Retina (tissue), 1 donor: ENCODE data around the gene ZFAND3.
A peak's percentile ranks its signal among the peaks of the same experiment; 100 is the strongest.
"Not testable (repeated sequence)": the region's sequence is repeated elsewhere in the genome, so short reads cannot be mapped to it uniquely, and the experiment has no call there.

ENCODE experiments used
- DNase-seq: peaks from one replicate; pipeline ENCODE4 v3.0.0-alpha.2; 2016

The ZFAND3 gene

GRCh38 chr6:38103921-38104320 lies 284.4 kb downstream of the ZFAND3 start:
- no peak for DNase-seq

- no peak for DNase-seq
These were observed 285.5 kb downstream of the ZFAND3 start for GRCh38 chr6:38105066-38105465.

- no peak for DNase-seq
These were observed 287.5 kb downstream of the ZFAND3 start for GRCh38 chr6:38107073-38107472.

GRCh38 chr6:38110481-38110971 lies 291.0 kb downstream of the ZFAND3 start:
- DNase-seq, result peak; percentile 58

- no peak for DNase-seq
These were observed 292.7 kb downstream of the ZFAND3 start for GRCh38 chr6:38112181-38112580.

GRCh38 chr6:38113825-38114576 lies 294.5 kb downstream of the ZFAND3 start:
- no peak for DNase-seq

GRCh38 chr6:38114976-38115625 lies 295.6 kb downstream of the ZFAND3 start:
- DNase-seq, result no peak

- no peak for DNase-seq
These were observed 296.1 kb downstream of the ZFAND3 start for GRCh38 chr6:38115626-38116008.

- no peak for DNase-seq
These were observed 296.7 kb downstream of the ZFAND3 start for GRCh38 chr6:38116248-38116647.

- no peak for DNase-seq
These were observed 297.8 kb downstream of the ZFAND3 start for GRCh38 chr6:38117281-38117680.

GRCh38 chr6:38118791-38119365 lies 299.4 kb downstream of the ZFAND3 start:
- no peak for DNase-seq

- DNase-seq, result no peak
These were observed 300.0 kb downstream of the ZFAND3 start for GRCh38 chr6:38119516-38119915.

GRCh38 chr6:38124224-38124926 lies 304.8 kb downstream of the ZFAND3 start:
- not testable (repeated sequence) for DNase-seq

GRCh38 chr6:38127284-38127683 lies 307.8 kb downstream of the ZFAND3 start:
- DNase-seq, result no peak

GRCh38 chr6:38131527-38131965 lies 312.0 kb downstream of the ZFAND3 start:
- DNase-seq, result no peak

GRCh38 chr6:38133932-38134703 lies 314.6 kb downstream of the ZFAND3 start:
- no peak for DNase-seq

GRCh38 chr6:38134704-38135088 lies 315.2 kb downstream of the ZFAND3 start:
- DNase-seq, result no peak

- DNase-seq, result no peak
These were observed 317.0 kb downstream of the ZFAND3 start for GRCh38 chr6:38136547-38136946.

GRCh38 chr6:38137608-38138265 lies 318.2 kb downstream of the ZFAND3 start:
- no peak for DNase-seq

- no peak for DNase-seq
These were observed 318.8 kb downstream of the ZFAND3 start for GRCh38 chr6:38138374-38138773.

- no peak for DNase-seq
These were observed 321.6 kb downstream of the ZFAND3 start for GRCh38 chr6:38141085-38141484.

- DNase-seq, result no peak
These were observed 322.2 kb downstream of the ZFAND3 start for GRCh38 chr6:38141716-38142115.
